ENCODE data around the gene POTEC. TPM values are rescaled to one million over a fixed set of nuclear protein-coding genes. Genes with fewer than 3 reads are reported as not detected.
"Not testable (repeated sequence)": the region's sequence is repeated elsewhere in the genome, so short reads cannot be mapped to it uniquely, and the experiment has no call there.

The POTEC gene
- polyA plus RNA-seq (2013, experiment 1 of 4), result 0.26 TPM
- 0.32 TPM for polyA plus RNA-seq (2013, experiment 2 of 4)
- 0.05 TPM for polyA plus RNA-seq (2013, experiment 3 of 4)
- 0.12 TPM for polyA plus RNA-seq (2013, experiment 4 of 4)

DNA sequence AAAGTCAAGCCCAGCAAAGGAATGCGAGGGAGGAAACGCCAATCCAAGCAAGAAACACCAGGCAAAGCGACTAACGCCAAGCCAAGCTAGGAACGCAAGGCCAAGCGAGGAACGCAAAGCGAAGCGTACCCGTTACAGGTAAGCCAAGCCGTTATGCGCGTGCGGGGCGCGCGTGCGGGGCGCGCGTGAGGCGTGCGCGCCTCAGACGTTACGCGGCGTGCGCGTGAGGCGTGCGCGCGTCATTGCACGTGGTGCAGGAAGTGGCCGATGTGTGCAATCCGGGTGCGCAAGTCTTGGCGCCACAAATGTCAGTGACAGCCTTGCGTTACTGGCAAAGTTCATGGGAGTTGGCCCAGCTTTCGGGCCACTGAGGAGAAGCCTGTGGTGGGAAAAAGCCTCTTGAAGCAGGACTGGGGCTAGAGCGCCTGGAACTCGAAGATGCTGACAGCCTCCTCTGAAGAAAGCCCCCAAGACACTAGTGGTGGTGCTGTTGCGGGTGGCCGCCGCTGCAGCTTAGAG, at the start of gene POTEC:
POTEC (minus strand) TSS at position 155 of the 519 bp plus-strand sequence. CDS start 454 bp downstream, outside the sequence.
- H3K4me3 ChIP-seq (ENCODE audit: insufficient read depth, low read depth, low read length); H3K36me3 ChIP-seq (ENCODE audit: control insufficient read depth, insufficient read depth, low read length); H3K9me3 ChIP-seq (ENCODE audit: control insufficient read depth, low read length); H3K27ac ChIP-seq (ENCODE audit: insufficient read depth, low read depth, low read length, poor library complexity, severe bottlenecking); H3K4me1 ChIP-seq (ENCODE audit: control insufficient read depth, insufficient read depth, low read length); H3K27me3 ChIP-seq (ENCODE audit: control insufficient read depth, insufficient read depth, low read length, poor library complexity, severe bottlenecking): not testable (repeated sequence)
- WGBS, 2 experiments, result 96 to 97% methylated on average over 42 to 43 of the region's 46 CpGs

DNA sequence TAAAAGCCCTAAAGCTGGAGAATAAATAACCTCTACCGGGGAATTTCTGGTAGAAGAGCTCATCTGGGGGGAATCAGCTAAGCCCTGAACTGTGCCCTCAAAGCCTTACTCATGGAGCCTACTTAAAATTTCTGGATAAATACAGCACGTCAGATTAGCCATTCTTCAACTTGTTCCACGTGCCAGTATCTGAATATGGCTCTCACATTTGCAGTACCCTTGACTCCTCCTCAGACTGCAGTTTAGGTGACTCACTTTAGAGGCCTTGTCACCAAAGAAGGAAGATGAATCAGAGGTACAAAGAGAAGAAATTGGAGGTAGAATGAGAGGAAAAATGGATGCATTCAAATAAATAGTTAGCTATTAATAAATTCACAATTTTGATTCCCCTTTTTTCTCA, 34.6 kb upstream of the POTEC start:
- Histone ChIP-seq H3K9me3 (ENCODE audit: control insufficient read depth, low read length) (peaks cover 5% of the 10 kb centered on the region), H3K27ac (ENCODE audit: insufficient read depth, low read depth, low read length, poor library complexity, severe bottlenecking) (no peak overlapping the region), H3K36me3 (ENCODE audit: control insufficient read depth, insufficient read depth, low read length) (no peaks in the 10 kb centered on the region), H3K27me3 (ENCODE audit: control insufficient read depth, insufficient read depth, low read length, poor library complexity, severe bottlenecking) (no peaks in the 10 kb centered on the region), H3K4me1 (ENCODE audit: control insufficient read depth, insufficient read depth, low read length) (no peaks in the 10 kb centered on the region), H3K4me3 (ENCODE audit: insufficient read depth, low read depth, low read length) (no peak overlapping the region)
- WGBS, 2 experiments, result 47 to 53% methylated on average over 3 of the region's 3 CpGs

DNA sequence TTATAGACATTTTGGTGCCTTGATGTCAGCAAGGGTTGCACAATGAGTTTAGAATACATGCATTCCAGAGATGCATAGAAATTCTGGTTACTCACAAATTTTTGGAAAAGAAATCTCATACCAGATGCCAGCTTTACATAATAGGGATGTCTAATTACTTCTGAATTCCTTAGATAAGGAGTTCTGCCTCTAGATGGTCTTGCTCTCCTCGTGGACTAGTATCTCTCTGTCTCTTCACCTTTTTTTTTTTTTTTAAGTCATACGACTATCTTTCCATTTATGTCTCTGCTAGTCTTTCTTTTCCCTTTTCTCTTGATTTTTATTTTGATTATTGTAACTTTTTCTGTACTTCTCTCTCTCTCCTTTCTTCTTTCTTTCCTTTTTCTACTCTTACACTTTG, 16.1 kb upstream of the POTEC start:
- not testable (repeated sequence) for H3K36me3 ChIP-seq (ENCODE audit: control insufficient read depth, insufficient read depth, low read length); H3K9me3 ChIP-seq (ENCODE audit: control insufficient read depth, low read length); H3K4me3 ChIP-seq (ENCODE audit: insufficient read depth, low read depth, low read length); H3K4me1 ChIP-seq (ENCODE audit: control insufficient read depth, insufficient read depth, low read length); H3K27me3 ChIP-seq (ENCODE audit: control insufficient read depth, insufficient read depth, low read length, poor library complexity, severe bottlenecking); H3K27ac ChIP-seq (ENCODE audit: insufficient read depth, low read depth, low read length, poor library complexity, severe bottlenecking)
- no CpG with 5 or more reads among the region's 2 CpGs for WGBS, 2 experiments

DNA sequence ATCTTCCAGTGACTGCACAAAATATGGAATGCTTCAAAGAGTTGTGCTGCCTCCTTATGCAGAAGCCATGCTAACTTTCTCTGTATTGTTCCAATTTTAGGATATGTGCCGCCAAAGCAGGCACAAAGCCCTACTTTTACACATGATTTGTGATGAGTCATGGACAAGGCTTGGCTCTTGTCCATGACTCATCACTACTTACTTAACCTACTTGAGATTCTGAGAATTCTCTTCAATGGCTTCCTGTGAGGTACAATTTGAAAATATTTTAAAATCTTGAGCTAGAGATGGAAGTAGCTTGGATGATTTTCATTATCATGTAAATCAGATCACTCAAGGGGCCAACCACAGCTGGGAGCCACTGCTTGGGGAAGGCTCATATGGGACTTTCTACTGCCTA, 11.7 kb downstream of the POTEC start:
- H3K27me3 ChIP-seq (ENCODE audit: control insufficient read depth, insufficient read depth, low read length, poor library complexity, severe bottlenecking); H3K36me3 ChIP-seq (ENCODE audit: control insufficient read depth, insufficient read depth, low read length); H3K4me3 ChIP-seq (ENCODE audit: insufficient read depth, low read depth, low read length); H3K9me3 ChIP-seq (ENCODE audit: control insufficient read depth, low read length); H3K27ac ChIP-seq (ENCODE audit: insufficient read depth, low read depth, low read length, poor library complexity, severe bottlenecking); H3K4me1 ChIP-seq (ENCODE audit: control insufficient read depth, insufficient read depth, low read length): not testable (repeated sequence)
- WGBS, 2 experiments, result no CpG with 5 or more reads among the region's 1 CpG

DNA sequence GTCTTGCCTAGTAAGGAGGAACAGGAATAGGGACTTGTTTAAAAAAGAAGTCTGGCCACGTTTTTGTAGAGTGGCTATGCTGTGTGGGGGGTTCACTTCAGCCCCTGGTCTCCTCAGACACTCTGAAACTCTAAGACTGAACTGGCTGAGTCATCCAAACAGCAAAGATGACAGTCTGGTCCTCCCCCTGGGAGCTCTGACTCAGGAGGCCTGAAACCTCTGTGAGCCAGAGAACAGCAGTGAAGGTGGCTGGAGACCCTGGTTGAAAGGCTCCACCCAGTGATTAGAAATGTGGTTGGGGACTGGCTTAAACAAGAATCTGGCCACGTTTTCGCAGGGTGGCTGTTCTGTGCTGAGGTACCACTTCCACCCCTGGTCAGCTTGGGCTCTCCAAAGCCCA, 32.7 kb downstream of the POTEC start:
- not testable (repeated sequence) for H3K4me1 ChIP-seq (ENCODE audit: control insufficient read depth, insufficient read depth, low read length); H3K9me3 ChIP-seq (ENCODE audit: control insufficient read depth, low read length); H3K36me3 ChIP-seq (ENCODE audit: control insufficient read depth, insufficient read depth, low read length); H3K4me3 ChIP-seq (ENCODE audit: insufficient read depth, low read depth, low read length); H3K27me3 ChIP-seq (ENCODE audit: control insufficient read depth, insufficient read depth, low read length, poor library complexity, severe bottlenecking); H3K27ac ChIP-seq (ENCODE audit: insufficient read depth, low read depth, low read length, poor library complexity, severe bottlenecking)
- no CpG with 5 or more reads among the region's 3 CpGs for WGBS, 2 experiments

DNA sequence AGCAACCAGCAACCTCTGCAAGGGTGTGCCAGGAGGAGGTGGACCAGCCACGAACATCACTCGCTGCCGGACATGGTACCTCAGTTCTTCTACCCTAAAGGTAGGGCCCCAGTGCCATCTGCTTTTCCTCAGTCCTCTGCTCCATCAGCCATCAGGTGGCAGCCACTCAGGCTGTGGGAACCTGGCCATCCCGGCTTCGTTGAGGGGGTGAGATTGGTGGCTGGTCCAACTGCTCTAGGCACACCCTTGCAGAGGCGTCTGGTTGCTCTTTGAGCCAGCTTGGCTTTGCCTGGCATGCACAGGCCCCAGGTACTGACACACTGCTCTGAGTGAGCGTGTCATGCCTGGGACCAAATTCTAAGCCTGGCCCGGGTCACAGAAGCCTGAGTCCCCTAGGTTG, 39.7 kb downstream of the POTEC start:
- 84 to 91% methylated on average over 5 to 6 of the region's 8 CpGs for WGBS, 2 experiments
- H3K36me3 ChIP-seq (ENCODE audit: control insufficient read depth, insufficient read depth, low read length); H3K27me3 ChIP-seq (ENCODE audit: control insufficient read depth, insufficient read depth, low read length, poor library complexity, severe bottlenecking); H3K4me1 ChIP-seq (ENCODE audit: control insufficient read depth, insufficient read depth, low read length); H3K4me3 ChIP-seq (ENCODE audit: insufficient read depth, low read depth, low read length); H3K27ac ChIP-seq (ENCODE audit: insufficient read depth, low read depth, low read length, poor library complexity, severe bottlenecking); H3K9me3 ChIP-seq (ENCODE audit: control insufficient read depth, low read length): not testable (repeated sequence)

DNA sequence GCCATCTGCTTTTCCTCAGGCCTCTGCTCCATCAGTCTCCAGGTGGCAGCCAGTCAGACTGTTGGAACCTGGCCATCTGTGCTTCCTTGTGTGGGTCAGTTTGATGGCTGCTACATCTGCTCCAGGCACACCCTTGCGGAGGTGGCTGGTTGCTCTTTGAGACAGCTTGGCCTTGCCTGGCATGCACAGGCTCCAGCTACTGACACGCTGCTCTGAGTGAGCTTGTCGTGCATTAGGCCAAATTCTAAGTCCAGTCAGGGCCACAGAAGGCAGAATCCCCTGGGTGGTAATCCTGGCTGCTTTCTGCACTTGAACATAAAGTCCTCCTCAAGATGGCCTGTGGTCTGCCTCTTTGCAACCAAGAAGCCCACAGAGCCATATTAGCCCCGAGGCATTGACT, 41.5 kb downstream of the POTEC start:
- WGBS, 2 experiments, result 77 to 81% methylated on average over 4 of the region's 4 CpGs
- not testable (repeated sequence) for H3K27me3 ChIP-seq (ENCODE audit: control insufficient read depth, insufficient read depth, low read length, poor library complexity, severe bottlenecking); H3K4me1 ChIP-seq (ENCODE audit: control insufficient read depth, insufficient read depth, low read length); H3K9me3 ChIP-seq (ENCODE audit: control insufficient read depth, low read length); H3K4me3 ChIP-seq (ENCODE audit: insufficient read depth, low read depth, low read length); H3K27ac ChIP-seq (ENCODE audit: insufficient read depth, low read depth, low read length, poor library complexity, severe bottlenecking); H3K36me3 ChIP-seq (ENCODE audit: control insufficient read depth, insufficient read depth, low read length)

DNA sequence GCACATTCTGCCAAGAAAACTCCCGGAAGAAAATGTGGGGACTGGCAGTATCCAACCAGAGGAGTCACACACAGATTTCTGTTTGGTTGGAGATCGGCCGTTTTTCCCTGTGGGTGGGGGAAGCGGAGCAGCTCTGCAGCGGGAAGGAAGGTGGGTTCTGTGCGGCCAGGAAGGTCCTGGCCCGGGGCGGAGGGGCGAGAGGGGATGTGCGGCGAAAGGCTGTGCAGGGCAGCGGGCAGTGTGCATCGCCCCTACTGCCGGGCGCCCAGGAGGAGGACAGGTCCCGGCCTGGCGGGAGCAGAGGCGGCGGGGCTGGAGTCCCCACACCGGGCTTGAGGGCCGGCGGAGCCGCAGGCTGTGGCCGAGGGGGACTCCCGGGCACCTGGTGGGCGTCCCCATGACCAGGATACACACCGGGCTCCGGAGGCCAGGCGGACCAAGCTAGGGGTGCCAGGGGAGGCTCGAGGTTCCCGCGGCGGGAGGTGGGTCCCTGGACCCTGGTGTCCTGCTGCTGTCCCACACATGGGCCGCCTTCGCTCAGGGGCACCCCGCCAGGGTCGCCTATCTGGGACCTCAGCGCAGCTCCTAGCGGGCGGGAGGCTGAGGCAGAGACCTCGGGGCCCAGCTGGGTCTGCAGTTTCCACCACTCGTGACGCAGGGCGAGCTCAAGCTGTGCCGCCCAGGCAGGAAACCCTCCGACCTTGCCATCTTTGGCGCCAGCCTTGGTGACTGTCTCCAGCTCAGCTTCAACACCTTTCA, 54.0 kb downstream of the POTEC start:
- not testable (repeated sequence) for H3K36me3 ChIP-seq (ENCODE audit: control insufficient read depth, insufficient read depth, low read length); H3K4me3 ChIP-seq (ENCODE audit: insufficient read depth, low read depth, low read length); H3K4me1 ChIP-seq (ENCODE audit: control insufficient read depth, insufficient read depth, low read length); H3K27ac ChIP-seq (ENCODE audit: insufficient read depth, low read depth, low read length, poor library complexity, severe bottlenecking); H3K27me3 ChIP-seq (ENCODE audit: control insufficient read depth, insufficient read depth, low read length, poor library complexity, severe bottlenecking); H3K9me3 ChIP-seq (ENCODE audit: control insufficient read depth, low read length)
- WGBS, 2 experiments, result 90 to 91% methylated on average over 41 to 42 of the region's 47 CpGs

DNA sequence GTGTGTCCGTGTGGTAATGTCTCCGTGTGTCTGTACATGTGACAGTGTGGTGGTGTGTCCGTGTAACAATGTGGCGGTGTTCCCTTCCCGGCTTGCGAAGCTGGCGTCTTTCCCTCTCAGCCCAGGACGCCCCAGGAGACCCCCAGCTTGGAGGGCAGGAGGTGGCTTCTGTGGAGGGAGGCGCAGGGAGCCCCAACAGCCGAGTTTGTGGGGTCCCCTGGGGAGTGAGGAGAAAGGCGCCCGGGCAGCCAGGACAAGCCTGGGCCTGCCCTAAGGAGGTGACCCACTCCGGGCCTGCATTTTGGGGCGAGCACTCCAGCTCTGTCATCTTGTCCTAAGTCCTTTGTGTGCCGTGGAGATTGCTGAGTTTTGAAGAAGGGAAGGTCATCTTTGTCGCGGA, 54.6 kb downstream of the POTEC start:
- 88 to 91% methylated on average over 17 of the region's 17 CpGs for WGBS, 2 experiments
- not testable (repeated sequence) for H3K27me3 ChIP-seq (ENCODE audit: control insufficient read depth, insufficient read depth, low read length, poor library complexity, severe bottlenecking); H3K4me3 ChIP-seq (ENCODE audit: insufficient read depth, low read depth, low read length); H3K36me3 ChIP-seq (ENCODE audit: control insufficient read depth, insufficient read depth, low read length); H3K27ac ChIP-seq (ENCODE audit: insufficient read depth, low read depth, low read length, poor library complexity, severe bottlenecking); H3K9me3 ChIP-seq (ENCODE audit: control insufficient read depth, low read length); H3K4me1 ChIP-seq (ENCODE audit: control insufficient read depth, insufficient read depth, low read length)

DNA sequence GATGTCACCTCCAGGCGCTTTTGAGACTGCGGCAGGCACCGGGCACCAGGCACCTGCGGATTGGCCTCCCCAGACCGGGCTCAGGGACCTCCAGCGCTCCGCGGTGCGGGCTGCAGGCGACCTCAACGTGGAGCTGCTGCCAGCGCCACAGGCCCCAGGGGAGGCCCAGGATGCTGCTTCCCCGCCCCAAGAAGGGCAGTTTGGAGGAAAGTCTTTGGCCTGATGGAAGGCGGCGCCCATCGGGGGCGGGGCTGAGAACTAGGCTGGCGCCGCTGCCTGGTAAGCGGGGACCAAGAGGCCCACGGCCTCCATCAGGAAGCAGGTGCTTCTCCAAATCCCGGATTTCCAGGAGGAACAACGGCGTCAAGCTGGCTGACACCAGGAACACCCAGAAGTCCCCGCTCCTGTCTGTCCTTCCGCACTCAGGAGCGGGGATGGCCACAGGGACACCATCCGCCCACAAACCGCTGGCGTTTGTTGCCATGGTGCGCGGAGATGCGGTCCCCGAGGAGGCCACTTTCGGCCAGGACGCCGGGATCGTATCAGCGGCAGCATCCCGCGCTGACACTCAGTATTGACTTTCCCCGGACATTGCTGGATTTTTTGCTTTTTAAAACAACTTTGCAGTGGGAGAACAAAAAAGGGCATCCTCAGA, 56.3 kb downstream of the POTEC start:
- H3K4me1 ChIP-seq (ENCODE audit: control insufficient read depth, insufficient read depth, low read length); H3K36me3 ChIP-seq (ENCODE audit: control insufficient read depth, insufficient read depth, low read length); H3K27me3 ChIP-seq (ENCODE audit: control insufficient read depth, insufficient read depth, low read length, poor library complexity, severe bottlenecking); H3K9me3 ChIP-seq (ENCODE audit: control insufficient read depth, low read length); H3K4me3 ChIP-seq (ENCODE audit: insufficient read depth, low read depth, low read length); H3K27ac ChIP-seq (ENCODE audit: insufficient read depth, low read depth, low read length, poor library complexity, severe bottlenecking): not testable (repeated sequence)
- WGBS, 2 experiments, result 93 to 96% methylated on average over 34 to 38 of the region's 42 CpGs
